SK-N-SH (cell line): ENCODE results near the gene IL17RB.

ENCODE experiments used
- CTCF ChIP-seq: fragments of 200-600 bp; sonication (generic); IDR thresholded peaks from 2 replicates; pipeline ENCODE4 v1.6.1; 2017; ENCODE audit warnings: antibody characterized with exemption, mild to moderate bottlenecking, moderate library complexity
- EP300 ChIP-seq, 2 experiments: IDR thresholded peaks; 2 replicates each; pipeline versions ENCODE4 v1.4.0 to v1.6.1; 2012; ENCODE audit warnings: borderline replicate concordance in 1 of 2, low read depth in 1 of 2, low read length in 1 of 2
- GATA2 ChIP-seq: sonication (generic); formaldehyde crosslinking; IDR thresholded peaks from 2 replicates; pipeline ENCODE4 v1.5.0; 2020; ENCODE audit warnings: mild to moderate bottlenecking, missing genetic modification reagents
- MAX ChIP-seq: IDR thresholded peaks from 2 replicates; pipeline ENCODE4 v1.4.0; 2012; ENCODE audit warnings: low read depth
- MEF2A ChIP-seq: IDR thresholded peaks from 2 replicates; pipeline ENCODE4 v1.4.0; 2012; ENCODE audit warnings: low read depth, borderline replicate concordance
- TF ChIP-seq, protein P1 (sequence below): IDR thresholded peaks from 2 replicates; pipeline ENCODE4 v1.6.1; 2012; ENCODE audit warnings: mild to moderate bottlenecking, low read depth, low read length, moderate library complexity

DNA sequence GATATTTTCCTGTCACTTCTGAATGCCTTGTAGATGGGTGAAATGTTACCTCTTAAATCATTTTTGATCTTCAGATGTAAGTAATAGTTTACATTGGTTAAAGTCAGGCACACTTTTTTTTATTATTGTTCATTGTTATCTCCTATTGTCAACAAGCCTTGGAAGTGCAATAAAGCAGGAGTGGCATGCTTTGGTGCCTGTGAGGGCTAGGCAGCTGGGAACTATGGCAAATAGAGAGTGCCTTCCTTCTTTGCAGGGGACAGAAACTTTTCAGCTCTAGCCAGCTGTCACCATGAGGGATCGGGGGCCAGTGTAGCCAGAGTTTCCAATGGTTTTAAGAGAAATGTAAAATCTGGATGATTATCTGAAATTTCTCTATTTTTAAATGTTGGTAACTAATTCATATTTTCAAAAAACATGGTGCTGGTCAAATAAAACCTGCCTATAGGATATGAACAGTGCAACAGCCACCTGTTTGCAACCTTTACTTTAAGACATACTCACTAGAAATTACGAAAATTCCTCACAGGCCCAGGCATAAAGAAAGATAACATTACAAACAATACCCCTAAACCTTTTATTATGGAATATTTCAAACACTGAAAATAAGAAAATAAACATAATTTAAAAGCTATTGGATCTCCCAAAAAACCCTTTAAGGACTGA, 54.4 kb downstream of the IL17RB start:
- TF ChIP-seq CTCF: no peak
- TF ChIP-seq, protein P1, sequence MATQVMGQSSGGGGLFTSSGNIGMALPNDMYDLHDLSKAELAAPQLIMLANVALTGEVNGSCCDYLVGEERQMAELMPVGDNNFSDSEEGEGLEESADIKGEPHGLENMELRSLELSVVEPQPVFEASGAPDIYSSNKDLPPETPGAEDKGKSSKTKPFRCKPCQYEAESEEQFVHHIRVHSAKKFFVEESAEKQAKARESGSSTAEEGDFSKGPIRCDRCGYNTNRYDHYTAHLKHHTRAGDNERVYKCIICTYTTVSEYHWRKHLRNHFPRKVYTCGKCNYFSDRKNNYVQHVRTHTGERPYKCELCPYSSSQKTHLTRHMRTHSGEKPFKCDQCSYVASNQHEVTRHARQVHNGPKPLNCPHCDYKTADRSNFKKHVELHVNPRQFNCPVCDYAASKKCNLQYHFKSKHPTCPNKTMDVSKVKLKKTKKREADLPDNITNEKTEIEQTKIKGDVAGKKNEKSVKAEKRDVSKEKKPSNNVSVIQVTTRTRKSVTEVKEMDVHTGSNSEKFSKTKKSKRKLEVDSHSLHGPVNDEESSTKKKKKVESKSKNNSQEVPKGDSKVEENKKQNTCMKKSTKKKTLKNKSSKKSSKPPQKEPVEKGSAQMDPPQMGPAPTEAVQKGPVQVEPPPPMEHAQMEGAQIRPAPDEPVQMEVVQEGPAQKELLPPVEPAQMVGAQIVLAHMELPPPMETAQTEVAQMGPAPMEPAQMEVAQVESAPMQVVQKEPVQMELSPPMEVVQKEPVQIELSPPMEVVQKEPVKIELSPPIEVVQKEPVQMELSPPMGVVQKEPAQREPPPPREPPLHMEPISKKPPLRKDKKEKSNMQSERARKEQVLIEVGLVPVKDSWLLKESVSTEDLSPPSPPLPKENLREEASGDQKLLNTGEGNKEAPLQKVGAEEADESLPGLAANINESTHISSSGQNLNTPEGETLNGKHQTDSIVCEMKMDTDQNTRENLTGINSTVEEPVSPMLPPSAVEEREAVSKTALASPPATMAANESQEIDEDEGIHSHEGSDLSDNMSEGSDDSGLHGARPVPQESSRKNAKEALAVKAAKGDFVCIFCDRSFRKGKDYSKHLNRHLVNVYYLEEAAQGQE: no peak
- TF ChIP-seq MEF2A: no peak
- no peak for TF ChIP-seq GATA2 (CRISPR knock-in tag)
- TF ChIP-seq MAX: no peak
- no peak for TF ChIP-seq EP300 (IDR thresholded peaks at IDR 0.05; ENCODE audit: borderline replicate concordance in 1 of 2, low read depth in 1 of 2, low read length in 1 of 2)
